ENCODE measurements around the gene TMEM97.

- TF ChIP-seq TCF4 (CRISPR knock-in tag; IDR thresholded peaks at IDR 0.05; ENCODE audit: borderline replicate concordance) (no peak), ZNF565 (CRISPR knock-in tag; conservative IDR thresholded peaks at IDR 0.05; ENCODE audit: low read depth) (no peak), GLIS3 (CRISPR knock-in tag; IDR thresholded peaks at IDR 0.05) (no peak), BACH2 (CRISPR knock-in tag; IDR thresholded peaks at IDR 0.05; ENCODE audit: borderline replicate concordance) (no peak), OSR1 (CRISPR knock-in tag; IDR thresholded peaks at IDR 0.05) (no peak), PATZ1 (CRISPR knock-in tag; IDR thresholded peaks at IDR 0.05; ENCODE audit: borderline replicate concordance) (no peak), ZFP30 (CRISPR knock-in tag; IDR thresholded peaks at IDR 0.05) (no peak)
Measured at GRCh38 chr17:28324267-28324745, 5.3 kb downstream of the TMEM97 start.

All from SK-N-SH treated with all-trans-retinoic acid at 6 μM for 48 hours (cell line).